ENCODE data around the gene GID8. TPM values are rescaled to one million over a fixed set of nuclear protein-coding genes. Genes with fewer than 3 reads are reported as not detected.
A peak's percentile ranks its signal among the peaks of the same experiment; 100 is the strongest.

GID8 gene
- total and polyA plus RNA-seq, 5 experiments from 2014 or later = 20.2 to 61.2 (median 24.4) TPM

- H3K9me3 Mint-ChIP-seq = no peaks in the 10 kb centered on the region
- ATAC-seq (no peak), DNase-seq (no peak)
- peak overlapping the region in 2 of 10 donors; percentile 25 to 38 for H3K27ac Mint-ChIP-seq
- H3K4me1 Mint-ChIP-seq = peaks cover 1 to 17% (median 13%) of the 10 kb centered on the region in 4 donors
- POLR2A ChIA-PET = interaction anchor here (1.4 kb wide), 1 partner anchor 9 kb away, joined by 5 read pairs; no protein-coding TSS in a partner anchor
- no peak overlapping the region for H3K4me3 Mint-ChIP-seq
- H3K36me3 Mint-ChIP-seq = peaks cover 0 to 6% (median 0%) of the 10 kb centered on the region in 3 donors
- H3K27me3 Mint-ChIP-seq = no peaks in the 10 kb centered on the region
These were observed 25.9 kb downstream of the GID8 start for GRCh38 chr20:62963614-62964397.

GRCh38 chr20:62964700-62965099, 26.8 kb downstream of the GID8 start:
- POLR2A ChIA-PET = no interaction called here
- no peak for ATAC-seq
- no peak for DNase-seq
- H3K4me3 Mint-ChIP-seq = no peak overlapping the region
- H3K9me3 Mint-ChIP-seq = no peaks in the 10 kb centered on the region
- H3K27ac Mint-ChIP-seq = no peak overlapping the region
- peaks cover 1 to 8% (median 5%) of the 10 kb centered on the region in 4 donors for H3K4me1 Mint-ChIP-seq
- H3K36me3 Mint-ChIP-seq = peaks cover 0 to 6% (median 0%) of the 10 kb centered on the region in 3 donors
- no peaks in the 10 kb centered on the region for H3K27me3 Mint-ChIP-seq

GRCh38 chr20:62965363-62965771, 27.4 kb downstream of the GID8 start:
- no peaks in the 10 kb centered on the region for H3K27me3 Mint-ChIP-seq
- no peak overlapping the region for H3K27ac Mint-ChIP-seq
- no peak for ATAC-seq
- no peak overlapping the region for H3K4me3 Mint-ChIP-seq
- no peaks in the 10 kb centered on the region for H3K9me3 Mint-ChIP-seq
- no peak for DNase-seq
- H3K4me1 Mint-ChIP-seq = peaks cover 0 to 2% (median under 1%) of the 10 kb centered on the region in 4 donors
- H3K36me3 Mint-ChIP-seq = peaks cover 0 to 6% (median 0%) of the 10 kb centered on the region in 3 donors
- POLR2A ChIA-PET = interaction anchor here (0.6 kb wide), 1 partner anchor 22 kb away, joined by 5 read pairs; no protein-coding TSS in a partner anchor

GRCh38 chr20:62966212-62967148, 28.5 kb downstream of the GID8 start:
- POLR2A ChIA-PET = no interaction called here
- ATAC-seq = no peak
- H3K27me3 Mint-ChIP-seq = peaks cover 2 to 6% (median 4%) of the 10 kb centered on the region in 5 donors
- H3K4me3 Mint-ChIP-seq = no peak overlapping the region
- H3K4me1 Mint-ChIP-seq = peaks cover 2 to 4% (median 4%) of the 10 kb centered on the region in 4 donors
- no peaks in the 10 kb centered on the region for H3K9me3 Mint-ChIP-seq
- H3K27ac Mint-ChIP-seq = no peak overlapping the region
- DNase-seq = no peak
- H3K36me3 Mint-ChIP-seq = peaks cover 0 to 6% (median 0%) of the 10 kb centered on the region in 3 donors

DNA sequence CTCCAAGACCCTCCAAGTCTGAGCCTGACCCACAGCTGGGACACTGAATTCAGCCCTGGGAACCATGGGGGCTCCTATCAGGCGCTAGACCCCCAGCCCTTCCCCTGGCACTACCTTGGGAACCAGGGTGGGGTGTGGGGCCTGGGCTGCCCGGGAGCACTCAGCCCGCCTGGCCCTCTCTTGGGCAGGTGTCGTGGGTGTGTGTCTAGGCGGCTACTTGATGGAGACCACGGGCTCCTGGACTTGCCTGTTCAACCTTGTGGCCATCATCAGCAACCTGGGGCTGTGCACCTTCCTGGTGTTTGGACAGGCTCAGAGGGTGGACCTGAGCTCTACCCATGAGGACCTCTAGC, 29.2 kb downstream of the GID8 start:
- DNase-seq (no peak), ATAC-seq (no peak)
- Mint-ChIP-seq H3K9me3 (no peaks in the 10 kb centered on the region), H3K4me1 (peaks cover 9 to 11% (median 10%) of the 10 kb centered on the region in 4 donors), H3K27me3 (peaks cover 8 to 13% (median 10%) of the 10 kb centered on the region in 5 donors), H3K4me3 (no peak overlapping the region), H3K27ac (no peak overlapping the region), H3K36me3 (peaks cover 0 to 6% (median 0%) of the 10 kb centered on the region in 3 donors)
- POLR2A ChIA-PET = no interaction called here

- H3K9me3 Mint-ChIP-seq = no peaks in the 10 kb centered on the region
- peak overlapping the region in 1 of 10 donors; percentile 52 for H3K27ac Mint-ChIP-seq
- H3K27me3 Mint-ChIP-seq = peaks cover 12 to 20% (median 14%) of the 10 kb centered on the region in 5 donors
- H3K4me3 Mint-ChIP-seq = no peak overlapping the region
- ATAC-seq = no peak
- DNase-seq = no peak
- peaks cover 12 to 16% (median 15%) of the 10 kb centered on the region in 4 donors for H3K4me1 Mint-ChIP-seq
- POLR2A ChIA-PET = no interaction called here
- peaks cover 0 to 6% (median 0%) of the 10 kb centered on the region in 3 donors for H3K36me3 Mint-ChIP-seq
These were observed 29.8 kb downstream of the GID8 start for GRCh38 chr20:62967628-62968351.

DNA sequence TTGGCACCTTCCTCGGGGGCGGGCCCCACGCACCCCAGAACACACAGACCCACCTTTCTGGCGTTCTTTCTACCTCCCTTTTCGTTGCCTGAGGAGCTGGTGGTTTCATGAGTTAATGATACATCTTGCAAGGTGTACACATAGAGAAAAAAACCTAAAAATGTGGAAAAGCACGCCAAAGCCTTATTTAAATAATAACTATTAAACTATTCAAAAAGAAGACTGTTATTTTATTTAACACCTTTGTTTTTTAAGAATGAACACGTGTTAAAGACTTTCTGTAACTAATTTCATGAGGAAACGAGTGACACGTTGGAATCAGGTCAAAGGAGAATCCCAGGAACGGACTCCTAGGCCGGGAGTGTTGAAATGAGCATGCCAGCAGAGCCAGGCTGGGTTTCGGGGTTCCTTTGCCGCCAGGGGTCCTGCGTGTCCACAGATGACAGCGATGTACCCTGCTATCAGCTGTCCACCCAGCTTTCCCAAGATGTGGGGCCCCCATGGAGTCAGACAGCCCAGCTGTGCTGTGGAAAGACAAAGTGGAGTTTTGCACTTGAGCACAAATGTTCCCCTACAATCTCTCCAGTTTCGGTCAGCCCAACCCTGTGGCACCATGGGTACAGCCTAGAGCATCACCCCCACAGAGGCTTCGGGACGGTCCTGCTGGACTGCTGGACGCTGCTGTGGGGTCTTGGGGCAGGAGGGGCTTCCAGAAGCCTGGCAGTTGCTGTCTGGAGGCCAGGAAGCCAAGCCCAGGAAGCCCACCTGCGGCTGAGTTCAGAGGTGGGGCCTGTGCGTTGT, 30.6 kb downstream of the GID8 start:
- peaks cover 13 to 26% (median 15%) of the 10 kb centered on the region in 5 donors for H3K27me3 Mint-ChIP-seq
- no peaks in the 10 kb centered on the region for H3K9me3 Mint-ChIP-seq
- POLR2A ChIA-PET = interaction anchor here (1.1 kb wide), 1 partner anchor 41 kb away, joined by 3 read pairs; no protein-coding TSS in a partner anchor
- DNase-seq (no peak), ATAC-seq (no peak)
- peak overlapping the region in 1 of 10 donors; percentile 39 for H3K27ac Mint-ChIP-seq
- peaks cover 14 to 21% (median 17%) of the 10 kb centered on the region in 4 donors for H3K4me1 Mint-ChIP-seq
- H3K36me3 Mint-ChIP-seq = peaks cover 0 to 6% (median 0%) of the 10 kb centered on the region in 3 donors
- no peak overlapping the region for H3K4me3 Mint-ChIP-seq

GRCh38 chr20:62969179-62969760, 31.3 kb downstream of the GID8 start:
- H3K4me1 Mint-ChIP-seq = peaks cover 14 to 21% (median 18%) of the 10 kb centered on the region in 4 donors
- DNase-seq = no peak
- no peak overlapping the region for H3K4me3 Mint-ChIP-seq
- H3K27ac Mint-ChIP-seq = no peak overlapping the region
- H3K9me3 Mint-ChIP-seq = no peaks in the 10 kb centered on the region
- peaks cover 0 to 2% (median 0%) of the 10 kb centered on the region in 3 donors for H3K36me3 Mint-ChIP-seq
- H3K27me3 Mint-ChIP-seq = peaks cover 15 to 32% (median 20%) of the 10 kb centered on the region in 5 donors
- POLR2A ChIA-PET = interaction anchor here (1.1 kb wide), 1 partner anchor 40 kb away, joined by 3 read pairs; no protein-coding TSS in a partner anchor
- ATAC-seq = no peak

DNA sequence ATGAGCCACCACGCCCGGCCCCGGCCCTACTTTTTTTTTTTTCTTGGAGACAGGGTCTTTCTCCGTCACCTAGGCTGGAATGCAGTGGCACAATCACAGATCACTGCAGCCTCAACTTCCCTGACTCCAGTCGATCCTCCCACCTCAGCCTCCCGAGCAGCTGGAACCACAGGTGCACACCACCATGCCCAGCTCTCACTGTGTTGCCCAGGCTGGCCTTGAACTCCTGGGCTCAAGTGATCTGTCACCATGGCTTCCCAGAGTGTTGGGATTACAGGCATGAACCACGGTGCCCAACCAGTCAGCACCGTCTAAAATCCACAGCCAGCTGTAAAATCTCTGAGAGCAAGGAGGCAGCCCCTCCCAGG, 32.0 kb downstream of the GID8 start:
- Mint-ChIP-seq H3K36me3 (peaks cover 0 to 2% (median 0%) of the 10 kb centered on the region in 3 donors), H3K4me1 (peaks cover 14 to 20% (median 19%) of the 10 kb centered on the region in 4 donors), H3K4me3 (no peak overlapping the region), H3K27me3 (peaks cover 16 to 39% (median 26%) of the 10 kb centered on the region in 5 donors), H3K27ac (peak overlapping the region in 1 of 10 donors; percentile 34), H3K9me3 (no peaks in the 10 kb centered on the region)
- POLR2A ChIA-PET = interaction anchor here (1.7 kb wide), 1 partner anchor 67 kb away, joined by 6 read pairs; no protein-coding TSS in a partner anchor
- DNase-seq (no peak), ATAC-seq (no peak)

DNA sequence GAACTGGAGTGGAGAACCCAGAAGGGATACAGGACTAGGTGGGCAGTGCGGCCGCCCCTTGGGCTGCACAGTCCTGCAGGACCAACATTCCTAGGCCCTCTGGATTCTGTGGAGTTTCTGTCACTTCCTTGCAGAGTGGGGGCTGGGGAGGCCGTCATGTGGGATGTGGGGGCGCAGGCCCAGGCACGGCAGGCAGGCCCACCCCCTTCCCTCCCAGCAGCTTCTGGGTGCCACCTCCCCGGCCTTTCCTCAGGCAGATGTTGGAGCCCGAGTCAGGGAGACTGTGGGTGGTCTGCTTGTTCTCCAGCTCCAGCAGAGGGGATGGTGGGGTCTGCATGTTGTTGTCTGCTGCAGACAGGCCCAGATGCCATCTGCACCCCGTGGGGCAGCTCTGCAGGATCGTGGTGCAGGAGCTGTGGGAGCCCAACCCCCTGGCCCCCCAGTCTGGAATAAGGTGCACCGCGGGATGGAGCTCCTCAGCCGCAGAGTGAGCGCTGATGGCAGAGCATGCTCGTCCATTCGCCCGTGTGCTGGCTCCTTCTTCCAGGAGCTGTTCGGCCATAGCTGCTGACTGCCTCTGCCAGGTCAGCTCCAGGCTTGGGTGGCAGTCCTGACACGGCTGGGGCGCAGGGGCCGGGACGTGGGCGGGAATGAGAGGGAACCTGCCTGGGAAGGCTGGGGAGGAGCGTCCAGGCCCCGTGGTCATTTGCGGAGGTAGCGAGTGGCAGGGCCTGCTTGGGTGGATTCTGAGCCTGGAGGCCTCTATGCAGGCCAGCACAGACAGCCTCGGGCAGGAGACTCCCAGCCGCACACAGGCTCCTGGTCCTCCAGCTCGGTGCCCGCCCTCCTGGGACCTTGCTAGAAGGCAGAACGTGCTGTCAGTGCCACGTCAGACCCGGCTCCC, 32.6 kb downstream of the GID8 start:
- H3K9me3 Mint-ChIP-seq = no peaks in the 10 kb centered on the region
- peaks cover 16 to 40% (median 27%) of the 10 kb centered on the region in 5 donors for H3K27me3 Mint-ChIP-seq
- peaks cover 14 to 19% (median 19%) of the 10 kb centered on the region in 4 donors for H3K4me1 Mint-ChIP-seq
- H3K27ac Mint-ChIP-seq = no peak overlapping the region
- DNase-seq = no peak
- no peak for ATAC-seq
- H3K36me3 Mint-ChIP-seq = peaks cover 0 to 2% (median 0%) of the 10 kb centered on the region in 3 donors
- H3K4me3 Mint-ChIP-seq = no peak overlapping the region
- POLR2A ChIA-PET = interaction anchor here (1.7 kb wide), 1 partner anchor 67 kb away, joined by 6 read pairs; no protein-coding TSS in a partner anchor

Measured in naive thymus-derived CD8-positive, alpha-beta T cell (primary cell).